NK-92 (cell line): ENCODE data around the gene MED10.

Source experiments
- DNase-seq: peaks from one replicate; lab custom pipeline; 2025; ENCODE audit not compliant: unreplicated experiment; lab: John Stamatoyannopoulos, UW

The MED10 gene

DNA sequence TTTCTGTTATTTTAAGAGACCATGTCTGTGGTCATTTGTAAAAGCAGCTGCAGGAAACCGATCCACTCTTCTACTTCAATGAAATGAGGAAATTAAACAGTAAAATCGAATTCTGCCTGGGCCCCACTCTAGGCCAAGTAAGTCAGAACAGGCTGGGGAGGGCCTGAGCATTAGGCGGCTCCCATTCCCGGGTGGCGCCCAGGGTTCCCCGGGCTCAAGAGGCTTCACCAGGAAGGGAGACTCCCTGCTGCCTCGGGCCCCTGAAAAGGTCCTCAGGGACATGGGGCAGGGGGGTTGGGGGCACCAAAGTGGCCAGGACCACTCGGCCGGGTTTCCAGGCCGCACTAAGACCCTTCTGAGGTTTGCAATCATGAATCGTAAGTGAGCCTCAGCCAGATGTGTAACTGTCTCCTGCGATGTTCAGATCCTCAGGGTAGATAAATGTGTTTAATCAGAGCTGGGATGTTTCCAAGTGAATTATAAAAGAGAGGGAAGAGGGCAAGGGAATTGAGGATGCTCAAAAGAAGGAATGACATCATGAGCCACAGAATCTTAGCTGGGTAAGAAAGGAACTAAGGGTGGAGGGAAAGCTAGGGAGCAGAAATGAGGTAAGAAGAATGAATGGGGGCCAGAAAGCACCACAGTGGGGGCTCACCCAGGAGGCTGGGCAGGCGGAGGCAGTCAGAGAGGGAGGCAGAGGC lies 24.6 kb downstream of the MED10 start:
- no peak for DNase-seq

DNA sequence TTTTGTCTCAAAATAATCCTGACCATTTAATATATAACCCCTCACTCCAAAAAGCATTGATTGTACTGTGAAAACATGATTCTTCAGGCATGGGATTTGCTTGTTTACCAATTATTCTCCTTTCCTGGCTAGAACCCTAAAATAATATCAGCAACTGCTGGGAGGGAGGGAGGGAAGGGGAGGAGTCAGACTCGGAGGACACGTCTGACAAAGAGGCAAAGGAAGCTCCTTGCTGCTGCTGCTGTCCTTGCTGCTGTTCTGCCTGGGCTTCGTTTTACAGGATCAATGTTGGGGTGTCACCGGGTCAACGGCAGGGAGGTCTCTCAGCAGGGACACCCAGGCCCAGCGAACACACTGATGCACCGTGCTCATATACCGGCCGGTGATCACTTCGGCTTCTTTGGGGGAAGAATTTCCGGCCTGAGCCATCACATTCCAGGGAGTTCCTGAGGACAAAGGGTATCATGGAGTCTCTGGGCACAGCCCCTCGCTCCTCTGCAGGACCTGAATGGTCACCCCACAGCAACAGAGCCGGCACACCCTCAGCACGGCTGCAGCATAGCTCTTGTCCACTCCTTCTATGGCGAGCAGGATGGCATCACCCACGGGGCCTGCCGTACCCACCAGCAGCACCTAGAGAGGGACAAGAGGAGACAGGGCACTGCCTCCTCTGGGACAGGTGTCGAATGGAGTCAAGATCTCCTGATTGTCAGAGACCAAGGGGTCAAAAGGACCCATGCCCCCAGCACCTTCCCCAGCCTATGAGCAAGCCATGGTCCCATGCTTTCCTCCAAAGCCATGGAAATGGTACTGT lies 27.9 kb downstream of the MED10 start:
- no peak for DNase-seq

DNA sequence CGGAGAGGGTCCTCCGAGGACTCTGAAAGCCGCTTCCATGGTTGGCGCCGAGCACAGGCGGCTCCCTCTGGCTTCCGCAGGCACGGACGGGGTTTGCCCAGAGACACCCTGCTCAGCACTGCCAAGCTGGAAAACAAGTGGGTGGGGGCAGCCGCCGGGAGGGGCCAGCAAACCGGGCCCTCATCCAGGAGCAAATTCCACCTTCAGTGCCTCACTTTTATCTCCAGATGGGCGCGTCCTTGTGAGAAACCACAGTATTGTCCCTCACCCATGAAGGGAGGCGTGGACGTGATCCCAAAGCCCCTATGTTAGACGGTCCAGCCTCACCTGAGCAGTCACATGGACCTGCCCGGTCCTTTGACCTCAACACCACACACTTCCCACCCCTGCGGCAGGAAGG lies 29.0 kb downstream of the MED10 start:
- DNase-seq, result no peak

DNA sequence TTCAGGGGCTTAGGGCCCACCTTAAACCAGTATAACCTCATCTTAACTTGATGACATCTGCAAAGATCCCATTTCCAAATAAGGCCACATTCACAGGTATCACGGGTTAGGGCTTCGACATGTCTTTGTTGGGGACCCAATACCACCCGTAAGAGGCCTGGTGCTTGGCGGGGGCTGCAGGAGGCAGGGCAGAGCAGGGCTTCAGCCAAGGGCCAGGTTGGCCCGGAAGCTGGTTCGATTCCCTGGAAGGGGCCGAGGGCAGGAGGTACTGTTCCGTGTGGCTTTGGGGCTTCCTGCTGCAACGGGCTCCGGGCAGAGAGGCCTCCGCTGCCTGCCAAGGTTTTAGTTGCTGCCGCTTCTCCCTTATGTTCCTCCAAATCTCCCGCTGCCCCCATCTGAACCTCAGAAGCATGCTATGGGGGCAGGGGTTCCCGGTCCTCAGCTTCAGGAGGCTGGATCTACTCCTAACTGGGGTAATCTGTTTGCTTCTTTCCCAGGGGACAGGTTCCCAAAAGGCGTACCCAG lies 29.8 kb downstream of the MED10 start:
- DNase-seq, result no peak

DNA sequence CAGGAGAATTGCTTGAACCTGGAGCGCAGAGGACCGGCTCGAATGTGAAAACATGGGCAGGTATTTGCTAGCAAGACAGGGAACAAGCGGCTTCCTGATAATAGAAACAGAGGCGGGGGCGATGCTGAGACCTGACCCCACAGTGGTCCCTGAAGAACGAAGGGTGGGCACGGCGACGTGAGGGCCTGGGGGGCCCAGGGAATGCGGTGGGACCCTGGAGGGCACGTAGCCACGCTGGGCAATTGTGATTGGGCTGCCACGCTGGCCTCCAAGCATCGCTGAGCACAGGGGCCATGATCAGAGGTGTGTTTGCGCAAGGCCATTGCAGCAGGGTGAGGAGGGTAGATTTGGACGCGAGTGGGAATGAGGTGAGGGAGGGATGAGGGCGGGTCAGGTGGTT lies 30.7 kb downstream of the MED10 start:
- no peak for DNase-seq

DNA sequence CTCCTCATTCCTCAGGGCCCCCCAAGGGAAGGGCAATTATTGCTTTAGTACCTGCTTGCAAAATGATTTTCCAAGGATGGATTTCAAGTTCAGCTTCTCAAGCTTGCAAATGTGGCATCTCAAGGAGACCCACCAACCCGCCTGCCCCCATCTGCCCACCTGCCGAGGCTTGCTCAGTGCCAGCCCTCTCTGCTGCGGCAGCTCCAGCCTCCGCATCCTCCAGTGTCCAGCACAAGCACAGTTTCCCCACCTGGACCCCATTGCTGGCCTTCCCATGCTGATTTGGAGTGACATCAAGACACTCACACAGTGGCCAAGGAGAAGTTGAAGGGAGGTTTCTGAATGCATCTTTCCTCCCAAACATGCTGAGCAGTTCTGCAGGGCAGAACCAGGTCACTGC lies 31.2 kb downstream of the MED10 start:
- DNase-seq, result no peak

DNA sequence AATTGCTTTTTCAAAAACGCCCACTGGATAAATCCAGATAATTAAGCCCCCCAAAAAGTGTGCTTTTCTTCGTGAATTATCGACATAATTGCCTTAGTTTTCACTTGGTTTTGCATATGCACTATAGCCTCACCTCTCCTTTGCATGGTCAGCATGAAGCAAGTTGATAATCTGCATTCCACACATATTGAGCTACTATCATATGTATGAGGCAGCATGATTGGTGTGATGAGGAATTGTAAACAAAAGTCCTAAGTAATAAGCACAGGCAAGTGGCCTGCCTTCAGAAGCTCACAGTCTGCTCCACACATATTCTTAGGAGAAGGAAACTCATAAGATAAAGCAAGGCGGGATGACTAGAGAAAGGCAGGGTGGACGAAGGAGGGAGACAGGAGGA lies 33.8 kb downstream of the MED10 start:
- no peak for DNase-seq

DNA sequence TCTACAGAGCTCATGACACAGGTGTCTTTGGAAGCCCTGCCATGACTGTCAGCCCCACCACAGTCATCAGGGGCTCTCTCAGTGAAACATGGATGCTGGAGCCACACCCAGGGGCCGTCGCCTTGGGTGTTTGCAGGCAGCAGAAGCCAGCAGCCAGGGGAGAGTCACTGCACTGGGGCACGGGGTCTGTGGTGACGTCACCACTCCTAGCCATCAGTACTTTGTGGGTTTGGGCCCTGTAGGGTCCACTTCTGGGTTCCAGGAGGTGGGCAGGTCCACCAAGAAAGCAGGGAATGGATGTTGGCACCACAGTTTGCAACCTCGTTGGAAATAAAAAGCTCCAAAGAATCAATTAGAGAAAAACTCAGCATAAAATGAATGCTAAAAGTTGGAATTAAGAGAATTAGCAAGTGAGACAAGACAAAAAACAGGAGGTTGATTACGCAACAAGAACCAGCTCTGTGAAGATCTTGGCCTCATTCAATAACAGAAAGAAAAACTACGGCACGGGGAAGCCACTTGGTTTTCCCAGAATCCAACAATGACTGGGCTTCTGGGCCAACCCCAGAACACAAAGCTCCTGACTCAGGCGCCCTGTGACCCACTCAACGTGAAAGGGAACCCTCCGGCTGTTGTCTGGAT lies 34.3 kb downstream of the MED10 start:
- no peak for DNase-seq

DNA sequence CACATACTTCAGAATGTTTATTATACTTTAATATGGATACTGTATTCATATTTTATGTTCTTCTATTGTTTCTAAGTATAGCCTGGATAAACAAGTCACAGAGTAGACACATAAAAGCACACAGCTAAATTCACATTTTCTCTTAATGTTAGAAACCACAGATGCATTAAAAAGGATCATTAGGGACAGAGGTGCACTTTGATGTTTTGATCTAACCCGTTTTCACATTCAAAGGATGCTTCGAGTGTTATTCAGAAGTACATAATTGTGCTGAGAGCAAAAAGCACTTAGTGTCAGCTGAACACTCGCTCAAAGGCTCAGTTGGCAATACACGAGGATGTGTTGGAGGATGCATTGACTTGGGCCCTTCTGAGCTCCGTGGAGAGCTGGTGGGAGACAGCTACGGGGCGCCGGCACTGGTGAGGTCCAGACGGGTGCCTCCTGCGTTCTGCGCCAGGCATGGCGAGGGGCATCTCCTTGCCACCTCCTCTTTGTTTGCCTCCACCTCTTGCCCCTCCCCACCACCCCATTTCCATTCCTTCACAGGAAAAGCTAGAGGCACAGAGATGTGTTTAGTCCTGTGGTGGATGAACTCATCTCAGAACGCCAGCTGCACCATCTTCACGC lies 35.5 kb downstream of the MED10 start:
- DNase-seq, result no peak

DNA sequence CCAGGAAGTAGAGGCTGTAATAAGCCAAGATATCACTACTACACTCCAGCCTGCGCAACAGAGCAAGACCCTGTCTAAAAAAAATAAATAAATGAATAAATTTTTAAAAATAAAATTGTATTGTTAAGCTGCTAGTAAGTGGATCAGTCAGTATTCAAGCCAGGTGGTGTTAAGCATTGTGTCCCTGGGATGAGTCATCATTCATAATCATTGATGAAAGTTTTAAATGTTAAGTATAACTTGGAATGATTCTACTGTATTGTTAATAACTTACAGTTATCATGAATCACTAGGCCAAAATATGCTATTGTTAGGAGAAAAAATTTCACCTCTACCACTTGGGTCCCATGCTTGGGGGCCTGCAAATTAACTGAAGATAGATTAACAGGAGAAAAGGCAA lies 38.2 kb downstream of the MED10 start:
- no peak for DNase-seq

DNA sequence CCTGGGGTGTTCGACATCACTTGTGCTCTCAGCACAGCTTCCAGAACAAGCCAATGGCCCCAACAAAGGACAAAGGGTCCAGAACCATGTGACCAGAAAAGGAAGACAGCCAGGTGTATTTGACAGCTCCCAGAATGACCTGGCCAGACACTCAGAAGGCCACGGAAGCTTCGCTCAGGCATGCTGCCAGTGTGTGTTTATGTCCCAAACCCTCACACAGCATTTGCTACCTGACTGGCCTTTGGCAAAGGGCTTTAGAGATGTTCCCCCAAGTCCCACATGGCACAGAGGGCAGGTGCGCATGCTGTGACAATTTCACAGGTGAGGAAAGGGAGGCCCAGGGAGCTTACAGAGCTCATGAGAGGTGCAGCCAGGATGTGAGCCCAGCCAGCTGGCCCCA lies 39.5 kb downstream of the MED10 start:
- DNase-seq, result no peak

DNA sequence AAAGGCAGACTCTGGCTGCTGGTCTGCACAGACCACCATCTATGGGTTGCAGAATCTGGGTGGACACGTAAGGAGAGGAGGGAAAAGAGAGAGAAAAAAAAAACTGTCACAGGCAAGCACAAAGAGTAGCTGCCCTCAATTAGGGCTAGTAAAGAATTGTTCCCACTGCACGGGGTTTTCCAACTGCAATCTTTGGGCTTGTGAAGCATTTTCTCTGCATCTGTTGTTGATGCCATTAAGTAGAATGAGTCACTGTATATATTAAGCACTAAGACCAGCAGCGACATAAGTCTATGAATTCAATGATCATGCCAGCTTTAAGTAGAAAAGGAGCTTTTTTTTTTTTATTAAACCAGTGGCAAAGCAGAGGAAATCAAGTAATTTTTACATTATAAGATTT lies 40.2 kb downstream of the MED10 start:
- DNase-seq, result no peak

DNA sequence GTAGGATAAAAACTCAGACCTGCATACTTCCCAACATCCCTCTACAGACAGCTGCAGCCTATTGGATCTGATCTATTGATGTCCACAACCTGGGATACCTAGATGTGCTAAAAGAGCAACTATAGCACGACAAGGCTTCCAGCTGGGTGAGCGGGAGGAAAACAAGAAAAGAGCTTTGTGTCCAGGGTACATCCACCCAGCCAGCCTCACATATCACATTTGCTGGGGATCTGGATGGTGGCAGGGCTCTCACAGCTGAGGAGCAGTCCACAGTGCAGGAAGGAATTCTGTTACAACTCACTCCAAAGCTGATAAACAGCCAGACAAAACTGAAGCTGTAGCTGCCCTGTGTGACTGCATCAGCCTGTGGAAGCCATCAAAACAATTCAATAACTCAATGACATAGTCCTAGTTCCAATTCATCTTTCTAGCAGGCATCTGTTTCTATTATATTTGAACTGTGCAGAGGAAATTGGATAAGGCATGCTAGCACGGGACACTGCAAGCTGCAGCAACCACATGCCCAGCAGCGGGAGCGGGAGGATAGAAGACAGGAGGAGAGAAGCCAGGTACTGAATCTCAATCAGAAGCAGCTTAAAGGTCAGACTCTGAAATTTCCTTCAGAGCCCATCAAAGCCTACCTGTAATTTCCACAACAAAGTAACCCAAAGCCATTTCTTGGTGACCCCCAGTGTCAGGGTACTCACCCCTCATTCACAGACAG lies 45.0 kb downstream of the MED10 start:
- no peak for DNase-seq

DNA sequence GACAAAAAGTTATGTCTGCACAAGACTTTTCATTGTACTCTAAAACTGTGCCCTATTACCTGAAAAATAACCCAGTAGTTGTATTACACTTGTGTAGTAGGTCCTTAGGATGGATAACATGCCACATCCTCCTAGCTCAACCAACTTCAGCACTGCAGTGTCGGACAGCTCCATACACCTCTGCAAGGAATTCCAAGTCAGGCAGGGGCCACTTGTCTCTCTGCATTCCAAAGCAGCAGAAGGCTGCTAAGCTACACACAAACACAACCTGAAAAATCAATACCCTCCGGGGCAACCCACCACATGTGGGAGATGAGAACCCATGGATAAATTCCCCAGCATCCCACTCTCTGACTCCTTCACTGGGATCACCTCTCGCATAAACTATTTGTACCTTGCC lies 50.2 kb downstream of the MED10 start:
- no peak for DNase-seq

DNA sequence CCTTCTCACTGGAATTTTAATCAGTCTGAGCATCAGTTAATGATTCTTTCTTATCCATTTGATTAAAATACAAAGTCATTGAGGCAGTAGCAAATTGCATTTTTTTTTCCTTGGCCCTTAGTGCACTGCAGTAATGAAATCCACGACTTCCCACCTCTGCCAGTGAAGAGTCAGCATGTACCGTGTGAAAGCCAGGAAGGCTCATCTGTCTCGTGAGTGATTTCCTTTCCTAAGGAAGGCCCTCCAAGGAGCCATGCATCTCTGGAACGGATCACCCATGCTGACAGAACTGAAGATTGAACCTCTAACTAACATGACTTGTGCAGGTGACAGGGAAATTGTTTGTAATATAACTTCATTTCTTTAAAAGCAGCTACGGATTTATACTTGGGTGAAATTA lies 51.6 kb downstream of the MED10 start:
- DNase-seq, result no peak

DNA sequence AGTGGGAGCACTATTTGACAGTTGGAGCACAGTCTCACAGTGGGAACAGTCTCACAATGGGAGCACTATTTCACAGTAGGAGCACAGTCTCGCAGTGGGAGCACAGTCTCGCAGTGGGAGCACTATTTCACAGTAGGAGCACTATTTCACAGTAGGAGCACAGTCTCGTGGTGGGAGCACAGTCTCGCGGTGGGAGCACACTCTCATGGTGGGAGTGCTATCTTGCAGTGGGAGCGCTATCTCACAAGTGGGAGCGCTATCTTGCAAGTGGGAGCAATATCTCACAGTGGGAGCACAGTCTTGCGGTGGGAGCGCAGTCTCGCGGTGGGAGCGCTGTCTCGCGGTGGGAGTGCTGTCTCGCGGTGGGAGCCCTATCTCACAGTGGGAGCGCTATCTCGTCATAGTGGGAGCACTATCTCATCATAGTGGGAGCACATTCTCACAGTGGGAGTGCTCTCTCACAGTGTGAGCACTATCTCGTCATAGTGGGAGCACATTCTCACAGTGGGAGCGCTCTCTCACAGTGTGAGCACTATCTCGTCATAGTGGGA lies 56.1 kb downstream of the MED10 start:
- no peak for DNase-seq
